Tibial nerve (tissue), 4 donors: ENCODE data around the gene ALK.

Experiments used
- CTCF ChIP-seq, 5 experiments: fragments of 200-600 bp in 3 of 5; fragments of 450-650 bp in 2 of 5; sonication (generic) in 3 of 5; IDR thresholded peaks; one replicate each; pipeline ENCODE4 v1.5.1; 2016 to 2019; ENCODE audit warnings: antibody characterized with exemption in 5 of 5, mild to moderate bottlenecking in 3 of 5, moderate library complexity in 2 of 5
- EP300 ChIP-seq, 2 donors: sonication (generic); formaldehyde crosslinking; IDR thresholded peaks; one replicate each; pipeline ENCODE4 v1.6.1; 2017; ENCODE audit warnings: antibody characterized with exemption in 2 of 2, mild to moderate bottlenecking in 1 of 2
- POLR2A ChIP-seq, 2 donors: fragments of 450-650 bp; IDR thresholded peaks; one replicate each; pipeline ENCODE4 v1.6.1; 2017; ENCODE audit warnings: antibody characterized with exemption in 2 of 2, mild to moderate bottlenecking in 2 of 2, moderate library complexity in 2 of 2

- TF ChIP-seq POLR2A (IDR thresholded peaks at IDR 0.05) (no peak), CTCF (IDR thresholded peaks at IDR 0.05) (no peak), EP300 (IDR thresholded peaks at IDR 0.05) (no peak)
Observed at GRCh38 chr2:29452036-29452435, 469.4 kb downstream of the ALK start.
